HTR-8/SVneo (cell line): Measurements from ENCODE around the gene DPP6.

Experiments used
- DNase-seq: peaks from one replicate; pipeline ENCODE4 v3.0.0; 2011; ENCODE audit warnings: low spot score, mixed read lengths; ENCODE audit not compliant: insufficient read length
- FAIRE-seq: peaks from 2 replicates; lab custom pipeline; 2011; peaks lifted over from hg19 to GRCh38; lab: Jason Lieb, UNC

DPP6 gene

GRCh38 chr7:154433632-154434598 is 381.7 kb downstream of the DPP6 start:
- DNase-seq (no peak), FAIRE-seq (no peak)

DNA sequence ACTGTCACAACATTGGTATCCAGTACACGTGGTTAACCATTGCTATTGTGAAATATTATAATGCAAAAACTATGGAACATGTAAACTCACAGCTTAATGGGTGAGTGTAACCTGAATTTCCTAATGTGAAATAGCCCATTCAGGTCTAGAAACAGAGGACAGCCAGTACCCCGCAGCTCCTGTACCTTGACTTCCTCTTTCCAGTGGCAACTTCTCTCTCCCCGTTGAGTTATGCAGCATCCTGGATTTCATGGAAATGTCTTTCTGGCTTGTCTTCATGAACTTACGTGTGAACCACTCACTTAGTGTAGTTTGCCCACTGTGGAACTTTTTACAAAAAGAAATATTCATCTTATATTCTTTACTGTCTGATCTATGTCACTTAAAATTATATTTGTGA is 384.4 kb downstream of the DPP6 start:
- FAIRE-seq: no peak
- no peak for DNase-seq

- DNase-seq (no peak), FAIRE-seq (no peak)
Observed at GRCh38 chr7:154437234-154437633, 385.0 kb downstream of the DPP6 start.

GRCh38 chr7:154438571-154439367 is 386.6 kb downstream of the DPP6 start:
- FAIRE-seq: no peak
- DNase-seq: no peak

DNA sequence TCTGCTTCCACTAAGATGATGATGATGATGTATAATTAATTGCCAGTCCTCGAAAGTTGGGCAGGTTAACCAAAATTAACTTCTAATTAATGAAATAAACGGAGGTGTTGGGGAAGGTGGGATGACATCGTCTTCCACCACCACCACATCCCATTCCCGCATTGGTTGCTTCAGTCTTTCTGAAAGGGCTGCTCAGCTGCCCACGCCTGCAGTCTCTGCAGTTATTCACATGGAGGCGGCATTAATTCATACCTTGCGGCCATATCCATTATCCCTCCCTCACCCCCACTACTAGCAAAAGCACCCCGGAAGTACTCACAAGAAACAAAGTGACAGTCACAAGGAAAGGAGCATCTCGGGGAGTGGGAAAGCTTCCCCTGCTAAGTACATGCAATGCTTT is 387.9 kb downstream of the DPP6 start:
- DNase-seq (no peak), FAIRE-seq (no peak)

DNA sequence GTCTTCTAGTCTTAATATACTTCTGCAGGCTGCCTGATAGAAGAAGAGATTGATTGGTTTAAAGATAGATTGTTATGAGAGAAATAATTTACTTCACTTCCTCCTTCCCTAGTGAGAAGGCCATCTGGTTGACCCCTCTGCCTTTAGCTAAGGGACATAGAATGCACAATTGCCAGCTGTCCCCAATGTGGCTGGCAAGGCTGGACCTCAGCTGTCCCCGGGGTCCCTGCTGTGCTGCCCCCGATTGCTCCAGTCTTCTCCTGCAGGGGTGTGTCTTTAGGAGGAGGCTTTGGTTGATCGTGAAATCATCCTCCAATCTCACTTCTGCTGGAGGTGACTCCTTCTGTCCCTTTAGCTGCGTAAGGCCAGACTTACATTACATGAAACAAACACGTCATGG is 388.5 kb downstream of the DPP6 start:
- DNase-seq (no peak), FAIRE-seq (no peak)

DNA sequence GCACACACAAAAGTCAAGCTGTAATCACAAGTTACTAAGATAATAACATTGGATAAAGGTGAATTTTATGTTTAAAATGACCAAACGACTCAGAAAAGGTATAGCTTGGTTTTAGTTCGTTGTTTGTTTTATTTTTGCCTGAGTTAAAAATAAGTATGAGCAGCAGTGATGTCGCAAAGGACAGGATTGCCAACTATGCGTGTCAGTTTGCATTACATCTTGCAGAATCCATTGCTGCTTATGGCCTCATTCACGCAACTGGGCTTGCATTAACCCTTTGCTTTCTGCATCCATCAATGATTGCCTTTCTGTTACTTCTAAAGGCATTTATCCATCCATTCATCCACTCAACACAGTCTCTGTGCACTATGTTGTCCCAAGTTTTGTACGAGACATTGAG is 389.6 kb downstream of the DPP6 start:
- no peak for FAIRE-seq
- DNase-seq: no peak

GRCh38 chr7:154442939-154443338 is 390.7 kb downstream of the DPP6 start:
- DNase-seq (no peak), FAIRE-seq (no peak)

DNA sequence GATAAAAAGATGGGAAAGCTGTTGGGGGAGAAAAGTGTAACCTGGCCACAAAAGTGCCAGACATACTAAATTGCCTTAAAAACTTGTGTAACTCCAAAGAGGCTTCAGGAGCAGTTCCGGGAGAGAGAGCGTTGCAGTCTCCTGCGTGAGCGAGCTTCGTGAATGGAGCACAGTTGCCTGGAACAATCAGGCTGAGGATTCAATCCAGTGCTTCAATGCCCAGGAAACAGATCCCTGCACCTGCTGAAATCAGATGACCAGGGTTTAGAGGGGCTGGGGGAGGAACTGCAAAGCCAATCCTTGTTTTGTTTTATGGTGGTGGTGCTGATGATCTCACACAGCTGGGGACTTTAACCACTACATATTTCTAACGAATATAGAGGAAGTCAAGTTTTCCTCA is 398.3 kb downstream of the DPP6 start:
- no peak for FAIRE-seq
- no peak for DNase-seq

- DNase-seq: no peak
- no peak for FAIRE-seq
Observed at GRCh38 chr7:154451480-154452457, 399.6 kb downstream of the DPP6 start.

- DNase-seq (no peak), FAIRE-seq (no peak)
Observed at GRCh38 chr7:154463794-154464193, 411.6 kb downstream of the DPP6 start.

DNA sequence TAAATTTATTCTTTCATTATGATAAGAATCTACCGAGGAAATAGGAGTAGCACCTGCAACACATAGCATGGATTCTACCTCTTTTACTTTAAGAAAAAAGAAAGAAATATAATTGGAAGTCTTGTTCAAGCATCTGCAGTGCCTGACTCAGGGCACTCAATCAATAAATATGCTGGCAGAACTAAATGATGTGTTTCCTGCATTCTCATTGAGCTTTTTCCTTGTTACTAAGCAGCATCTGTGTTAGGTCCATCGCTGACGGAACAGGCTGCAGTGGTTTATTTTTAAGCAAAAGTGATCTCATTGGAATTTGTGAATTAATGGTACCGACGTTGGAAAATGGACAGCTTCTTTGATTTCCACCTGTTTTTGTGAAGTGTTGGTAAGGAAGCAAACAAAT is 417.5 kb downstream of the DPP6 start:
- DNase-seq (no peak), FAIRE-seq (no peak)

DNA sequence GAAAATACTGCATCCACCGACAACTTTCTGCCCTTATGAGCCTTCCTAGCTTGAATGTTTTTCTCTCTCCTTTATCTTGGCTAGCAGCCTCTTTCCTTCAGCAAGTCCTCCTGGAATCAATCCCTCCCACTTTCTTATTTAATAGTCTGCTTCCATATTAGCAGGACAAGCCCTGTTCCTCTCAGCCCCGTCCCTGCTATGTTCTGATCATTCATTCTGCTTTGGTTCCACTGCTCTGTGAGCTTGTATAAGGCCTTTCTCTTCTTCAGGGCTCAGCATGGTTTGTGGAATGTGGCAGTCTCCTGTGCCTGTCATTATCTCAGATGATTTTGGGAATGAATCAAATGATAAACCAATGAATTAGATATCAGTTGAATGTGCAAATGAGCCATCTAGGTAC is 420.1 kb downstream of the DPP6 start:
- no peak for FAIRE-seq

DNA sequence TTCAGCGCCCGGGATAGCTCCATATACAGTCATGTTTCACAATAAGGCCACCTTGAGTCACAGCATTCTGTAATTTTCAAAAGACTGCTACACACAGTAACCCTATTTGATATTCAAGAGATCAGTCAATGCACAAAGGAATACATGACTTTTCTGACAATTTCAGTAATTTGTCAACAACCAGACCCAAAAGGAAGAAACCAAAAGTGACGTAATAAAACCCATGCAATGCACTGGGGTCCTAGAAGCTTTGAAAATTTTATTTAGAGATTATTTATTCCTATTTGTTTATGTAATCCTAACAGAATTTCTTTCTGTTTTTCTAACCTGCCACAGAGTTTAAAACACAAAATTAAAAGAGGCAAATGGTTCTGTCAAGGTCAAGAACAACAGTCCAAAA is 421.2 kb downstream of the DPP6 start:
- FAIRE-seq (no peak), DNase-seq (no peak)

More for the DNA sequence above, 420.1 kb downstream of the DPP6 start:
- no peak for DNase-seq

GRCh38 chr7:154474903-154475520 is 422.8 kb downstream of the DPP6 start:
- no peak for FAIRE-seq
- no peak for DNase-seq

- no peak for FAIRE-seq
- DNase-seq: no peak
Observed at GRCh38 chr7:154475864-154476263, 423.7 kb downstream of the DPP6 start.

GRCh38 chr7:154480817-154481216 is 428.6 kb downstream of the DPP6 start:
- FAIRE-seq: no peak
- no peak for DNase-seq

GRCh38 chr7:154482863-154483262 is 430.7 kb downstream of the DPP6 start:
- DNase-seq: no peak
- FAIRE-seq: no peak

DNA sequence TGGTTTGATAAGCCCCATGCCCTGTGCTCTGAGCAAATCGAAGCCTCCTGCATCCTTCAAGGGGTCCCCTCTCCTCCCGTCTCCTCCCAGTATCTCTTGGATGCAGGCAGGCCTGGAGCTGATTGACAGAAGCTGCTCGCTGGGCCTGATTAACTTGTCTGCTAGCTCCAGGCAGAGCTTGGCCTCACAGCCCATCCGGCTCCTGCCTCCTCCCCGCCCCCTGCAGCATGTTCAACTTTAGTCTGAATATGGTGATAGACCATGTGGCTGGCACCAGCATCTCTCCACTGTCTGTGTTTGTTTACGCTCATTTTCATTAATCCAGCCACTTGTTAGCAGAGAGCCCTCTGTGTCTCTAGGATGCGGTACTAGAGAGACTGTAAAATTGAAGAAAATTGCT is 432.2 kb downstream of the DPP6 start:
- FAIRE-seq (no peak), DNase-seq (no peak)

DNA sequence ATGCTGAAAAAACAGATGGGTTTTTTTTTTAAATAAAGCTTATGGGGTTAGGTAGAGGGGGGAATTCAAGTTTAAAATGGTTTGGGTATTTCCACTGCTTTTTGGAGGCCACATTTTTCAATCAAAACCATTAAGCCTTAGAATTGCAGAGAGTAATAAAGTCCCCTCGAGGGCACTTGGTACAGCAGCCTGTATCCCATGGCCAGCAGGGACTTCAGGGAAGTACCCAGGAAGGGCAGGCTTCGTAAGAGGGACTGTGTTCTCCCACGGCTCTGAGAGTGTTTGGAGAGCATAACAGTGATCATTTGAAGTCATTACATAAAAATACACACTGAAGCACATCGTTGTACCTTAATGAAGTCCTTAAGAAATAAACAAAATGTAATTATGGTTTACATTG is 432.7 kb downstream of the DPP6 start:
- no peak for FAIRE-seq

More for the DNA sequence above, 432.7 kb downstream of the DPP6 start:
- DNase-seq: no peak
